ENCODE data around the gene KRTDAP.

The KRTDAP gene

DNA sequence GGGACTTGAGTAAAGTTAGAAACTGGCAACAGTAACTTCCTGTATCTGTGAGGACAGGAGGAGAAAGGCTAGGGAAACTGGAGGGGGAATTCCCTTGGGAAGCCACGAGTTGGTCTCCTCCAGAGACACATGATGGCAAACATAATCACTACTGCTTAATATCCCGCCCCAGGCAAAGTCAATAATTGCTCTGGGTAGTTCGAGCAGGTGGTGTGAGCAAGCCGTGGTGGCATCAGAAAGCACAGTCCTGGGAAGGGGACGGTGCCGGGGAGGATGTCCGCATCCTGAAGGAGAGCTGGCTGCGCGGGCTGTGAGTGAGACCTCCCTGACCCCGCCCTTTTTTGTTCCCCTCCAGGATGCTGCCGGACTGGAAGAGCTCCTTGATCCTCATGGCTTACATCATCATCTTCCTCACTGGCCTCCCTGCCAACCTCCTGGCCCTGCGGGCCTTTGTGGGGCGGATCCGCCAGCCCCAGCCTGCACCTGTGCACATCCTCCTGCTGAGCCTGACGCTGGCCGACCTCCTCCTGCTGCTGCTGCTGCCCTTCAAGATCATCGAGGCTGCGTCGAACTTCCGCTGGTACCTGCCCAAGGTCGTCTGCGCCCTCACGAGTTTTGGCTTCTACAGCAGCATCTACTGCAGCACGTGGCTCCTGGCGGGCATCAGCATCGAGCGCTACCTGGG lies 40.8 kb downstream of the KRTDAP start:
- DNase-seq, result no peak

DNA sequence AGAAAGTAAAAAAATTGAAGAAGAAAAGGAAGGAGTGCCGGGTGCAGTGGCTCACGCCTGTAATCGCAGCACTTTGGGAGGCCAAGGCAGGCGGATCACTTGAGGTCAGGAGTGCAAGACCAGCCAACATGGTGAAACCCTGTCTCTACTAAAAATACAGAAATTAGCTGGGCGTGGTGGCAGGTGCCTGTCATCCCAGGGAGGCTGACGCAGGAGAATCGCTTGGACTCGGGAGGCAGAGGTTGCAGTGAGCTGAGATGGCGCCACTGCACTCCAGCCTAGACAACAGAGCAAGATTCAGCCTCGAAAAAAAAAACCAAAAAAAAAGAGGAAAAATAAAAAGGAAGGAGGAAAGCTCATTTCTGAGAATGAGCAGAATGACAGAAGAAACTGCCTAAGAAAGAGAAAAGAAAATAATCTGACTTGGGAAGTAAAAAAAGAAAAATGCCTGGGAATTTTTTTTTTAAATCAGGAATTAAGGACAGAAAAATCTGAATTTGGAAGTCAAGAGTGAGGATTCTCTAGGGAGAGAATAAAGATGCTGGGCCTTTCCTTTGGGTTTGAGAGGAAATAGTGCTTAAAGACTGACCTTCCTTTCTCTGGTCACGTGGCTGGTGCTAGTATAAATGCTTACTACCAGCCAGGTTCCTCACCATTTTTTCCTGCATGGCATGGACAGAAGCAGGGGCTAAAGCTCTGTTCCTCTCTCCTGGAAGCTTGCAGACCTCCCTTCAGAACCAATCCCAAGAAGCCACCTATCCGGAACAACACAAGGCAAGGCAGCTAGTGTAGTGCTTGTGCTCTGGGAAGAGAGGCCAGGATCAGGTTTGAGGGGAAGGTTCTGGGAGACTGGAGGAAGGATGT lies 42.4 kb downstream of the KRTDAP start, which contains the start of gene FFAR2:
Gene FFAR2 (plus strand): TSS at position 652 of the 864 bp plus-strand sequence. CDS start 1,458 bp downstream, outside the sequence.
- no peak for DNase-seq

DNA sequence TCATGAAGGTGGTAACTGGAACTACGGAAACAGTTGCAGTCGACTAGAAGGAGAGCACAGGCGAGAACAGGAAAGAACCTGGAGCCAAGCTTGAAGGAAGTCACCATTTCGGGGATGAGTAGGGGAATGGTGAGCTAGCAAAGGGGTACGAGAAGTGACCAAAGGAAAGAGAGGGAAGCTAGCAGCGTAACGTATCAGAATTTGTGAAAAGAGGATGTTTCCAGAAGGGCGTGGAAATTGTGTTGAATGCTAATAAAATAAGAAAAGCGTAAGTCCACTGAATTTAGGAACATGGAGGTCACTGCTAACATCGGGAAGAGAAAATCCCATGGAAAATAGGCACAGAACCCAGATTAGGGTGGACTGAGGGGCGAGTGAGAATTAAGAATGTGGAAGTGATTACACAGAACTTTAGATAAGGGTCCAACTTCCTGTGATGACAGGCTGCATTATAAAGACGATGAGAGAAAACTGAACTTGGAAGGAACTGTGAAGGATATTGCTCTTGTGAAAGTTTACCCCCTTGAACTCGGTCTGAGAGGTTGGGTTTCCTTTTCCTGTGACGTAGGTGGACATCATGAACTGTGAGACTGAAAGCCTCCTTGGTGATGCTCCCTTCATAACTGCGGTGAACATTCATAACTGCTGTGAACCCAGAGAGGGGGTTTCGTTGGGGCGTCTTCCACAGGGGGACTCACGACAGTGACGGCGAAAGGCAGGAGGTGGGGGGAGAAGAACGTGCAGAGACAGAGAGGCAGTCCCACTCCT lies 44.3 kb downstream of the KRTDAP start:
- no peak for DNase-seq

DNA sequence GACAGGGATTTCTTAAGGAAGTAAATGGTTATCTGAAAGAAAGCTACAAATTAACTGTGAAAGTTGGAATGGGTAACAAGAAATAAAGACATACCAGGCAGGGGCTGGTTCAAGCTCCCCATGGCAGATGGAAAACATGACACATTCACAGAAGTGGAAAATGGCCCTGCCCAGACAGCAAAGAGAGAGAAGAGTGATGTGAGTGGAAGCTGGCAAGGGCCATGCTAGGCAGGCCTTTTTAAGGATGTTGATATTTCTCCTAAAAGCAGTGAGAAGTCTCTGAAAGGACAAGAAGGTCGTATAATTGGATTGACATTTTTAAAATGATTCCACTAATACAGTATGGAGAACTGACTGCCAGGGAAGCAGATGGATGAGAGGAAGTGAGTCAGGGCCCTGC lies 45.5 kb downstream of the KRTDAP start:
- DNase-seq, result no peak

DNA sequence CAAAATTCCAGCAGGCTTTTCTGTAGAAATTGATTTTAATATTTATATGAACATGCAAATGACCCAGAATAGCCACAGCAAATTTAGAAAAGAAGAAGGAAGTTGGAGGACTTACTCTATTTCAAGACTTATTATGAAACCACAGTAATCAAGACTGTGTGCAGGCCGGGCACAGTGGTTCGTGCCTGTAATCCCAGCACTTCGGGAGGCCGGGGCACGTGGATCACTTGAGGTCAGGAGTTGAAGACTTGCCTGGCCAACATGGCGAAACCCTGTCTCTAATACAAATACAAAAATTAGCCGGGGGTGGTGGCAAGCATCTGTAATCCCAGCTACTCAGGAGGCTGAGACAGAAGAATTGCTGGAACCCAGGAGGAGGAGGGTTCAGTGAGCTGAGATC lies 48.2 kb downstream of the KRTDAP start:
- DNase-seq, result no peak

DNA sequence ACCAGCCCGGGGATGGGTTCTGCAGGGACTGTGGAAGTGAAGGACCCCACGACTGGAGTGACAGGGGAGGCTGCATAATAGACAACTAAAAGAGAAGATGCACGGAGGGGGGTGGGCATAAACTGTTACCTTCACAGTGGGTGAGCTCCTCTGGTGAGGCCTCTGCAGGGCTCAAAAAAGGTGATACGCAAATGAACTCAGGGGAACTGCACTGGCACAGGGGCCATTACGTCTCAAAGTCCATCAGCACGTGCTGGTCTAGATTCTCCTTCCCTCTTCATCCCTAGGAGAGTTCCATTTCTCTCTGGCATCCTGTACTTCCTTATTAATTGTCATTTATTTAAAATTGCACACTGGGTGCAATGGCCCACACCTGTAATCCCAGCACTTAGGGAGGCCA lies 50.3 kb downstream of the KRTDAP start:
- no peak for DNase-seq

DNA sequence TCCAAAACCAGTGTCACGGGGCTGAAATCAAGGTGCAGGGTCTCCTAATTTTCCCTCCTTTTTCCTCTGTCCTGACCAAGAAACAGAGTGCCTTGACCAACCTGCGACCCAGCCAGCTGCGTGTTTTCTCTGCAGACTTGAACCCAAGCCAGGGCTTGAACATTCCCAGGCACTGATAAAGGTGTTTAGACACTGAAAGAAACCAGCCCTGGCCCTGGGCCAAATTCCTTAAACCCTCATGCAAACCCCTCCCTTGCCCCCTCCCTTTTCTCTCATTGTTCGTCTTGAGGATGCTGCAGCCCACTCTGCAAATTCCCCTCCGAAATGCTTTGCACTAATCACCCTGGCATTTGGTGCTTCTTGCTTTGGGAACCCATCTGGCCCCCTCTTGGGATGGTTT lies 51.7 kb downstream of the KRTDAP start:
- no peak for DNase-seq

DNA sequence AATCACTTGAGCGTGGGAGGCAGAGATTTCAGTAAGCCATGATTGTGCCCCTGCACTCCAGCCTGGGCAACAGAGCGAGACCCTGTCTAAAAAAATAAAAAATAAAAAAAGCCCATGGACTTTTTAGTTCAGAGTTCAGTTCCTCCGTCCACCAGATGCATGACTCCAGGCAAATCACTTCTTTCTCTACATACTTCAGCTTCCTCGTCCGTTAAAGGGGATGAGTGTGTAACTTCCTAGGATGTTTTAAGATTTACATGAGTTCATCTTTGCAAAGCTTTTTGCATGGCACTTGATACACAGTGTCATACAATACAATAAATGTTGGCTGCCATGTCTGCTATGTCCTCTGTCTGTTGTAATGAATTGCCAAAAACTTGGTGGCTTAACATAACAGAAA lies 52.2 kb downstream of the KRTDAP start:
- no peak for DNase-seq

DNA sequence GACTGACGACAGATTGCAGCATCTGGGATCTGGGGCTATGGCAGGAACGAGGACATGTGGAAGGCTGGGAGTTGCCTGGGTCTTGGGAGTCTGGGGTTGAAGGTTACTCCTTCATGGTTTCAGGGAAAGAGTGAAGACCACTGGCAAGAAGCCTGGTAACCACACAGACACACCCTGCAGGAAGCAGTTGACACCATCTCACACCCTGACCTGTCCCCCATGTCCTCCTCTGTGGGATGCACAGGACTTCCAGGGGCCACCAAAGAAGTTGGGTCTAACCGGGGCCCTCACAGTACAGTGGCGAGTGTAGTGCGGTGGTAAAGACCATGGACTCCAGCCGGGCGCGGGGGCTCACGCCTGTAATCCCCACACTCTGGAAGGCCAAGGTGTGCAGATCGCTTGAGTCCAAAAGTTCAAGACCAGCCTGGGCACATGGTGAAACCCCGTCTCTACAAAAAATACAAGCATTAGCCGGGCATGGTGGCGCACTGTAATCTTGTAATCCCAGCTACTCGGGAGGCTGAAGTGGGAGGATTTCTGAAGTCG lies 52.8 kb downstream of the KRTDAP start:
- no peak for DNase-seq
